ENCODE data around the gene FRMPD4.

Gene FRMPD4

DNA sequence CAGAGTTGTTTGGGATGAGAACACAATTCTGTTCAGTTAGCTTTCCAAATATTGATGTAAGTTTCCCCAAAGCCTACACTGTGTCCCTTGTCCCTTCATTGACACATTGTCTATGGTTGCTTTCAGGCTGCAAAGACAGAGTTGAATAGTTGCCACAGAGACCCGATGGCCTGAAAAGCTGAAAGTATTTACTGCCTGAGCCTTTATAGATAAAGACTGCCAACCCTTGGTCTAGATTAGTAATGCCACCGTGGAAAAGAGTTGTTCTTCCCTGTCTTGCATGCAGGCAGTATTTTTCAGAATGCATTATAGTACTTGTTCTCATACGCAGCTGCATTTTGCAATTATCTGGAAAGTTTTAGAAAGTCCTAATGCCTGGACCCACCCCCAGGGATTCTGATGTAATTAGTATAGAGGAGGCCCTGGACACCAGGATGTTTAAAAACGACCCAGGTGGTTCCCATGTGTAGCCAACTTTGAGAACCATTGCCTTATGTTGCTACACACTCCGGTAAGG, 180.8 kb downstream of the FRMPD4 start:
- H3K9ac ChIP-seq (ENCODE audit: low read length), result no peak overlapping the region
- H3K27ac ChIP-seq (ENCODE audit: low read depth, low read length, poor library complexity, severe bottlenecking), result no peak overlapping the region
- no peaks in the 10 kb centered on the region for H4K20me1 ChIP-seq (ENCODE audit: insufficient read depth, low read length)
- H2AFZ ChIP-seq (ENCODE audit: low read length), result no peak overlapping the region
- H3K36me3 ChIP-seq (ENCODE audit: insufficient read depth, low read length), result no peaks in the 10 kb centered on the region
- TF ChIP-seq, protein P1, sequence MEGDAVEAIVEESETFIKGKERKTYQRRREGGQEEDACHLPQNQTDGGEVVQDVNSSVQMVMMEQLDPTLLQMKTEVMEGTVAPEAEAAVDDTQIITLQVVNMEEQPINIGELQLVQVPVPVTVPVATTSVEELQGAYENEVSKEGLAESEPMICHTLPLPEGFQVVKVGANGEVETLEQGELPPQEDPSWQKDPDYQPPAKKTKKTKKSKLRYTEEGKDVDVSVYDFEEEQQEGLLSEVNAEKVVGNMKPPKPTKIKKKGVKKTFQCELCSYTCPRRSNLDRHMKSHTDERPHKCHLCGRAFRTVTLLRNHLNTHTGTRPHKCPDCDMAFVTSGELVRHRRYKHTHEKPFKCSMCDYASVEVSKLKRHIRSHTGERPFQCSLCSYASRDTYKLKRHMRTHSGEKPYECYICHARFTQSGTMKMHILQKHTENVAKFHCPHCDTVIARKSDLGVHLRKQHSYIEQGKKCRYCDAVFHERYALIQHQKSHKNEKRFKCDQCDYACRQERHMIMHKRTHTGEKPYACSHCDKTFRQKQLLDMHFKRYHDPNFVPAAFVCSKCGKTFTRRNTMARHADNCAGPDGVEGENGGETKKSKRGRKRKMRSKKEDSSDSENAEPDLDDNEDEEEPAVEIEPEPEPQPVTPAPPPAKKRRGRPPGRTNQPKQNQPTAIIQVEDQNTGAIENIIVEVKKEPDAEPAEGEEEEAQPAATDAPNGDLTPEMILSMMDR (IDR thresholded peaks at IDR 0.05; ENCODE audit: low read length), result no peak
- TF ChIP-seq EZH2 (IDR thresholded peaks at IDR 0.05; ENCODE audit: borderline replicate concordance, low read length), result no peak
- H3K4me1 ChIP-seq (ENCODE audit: insufficient read depth, low read length, severe bottlenecking), result no peaks in the 10 kb centered on the region
- H3K9me2 ChIP-seq (ENCODE audit: low read depth, low read length), result no peaks in the 10 kb centered on the region
- H3K79me2 ChIP-seq (ENCODE audit: insufficient read depth, low read length), result no peaks in the 10 kb centered on the region
- no peak overlapping the region for H3K4me2 ChIP-seq (ENCODE audit: low read length)
- H3K9me3 ChIP-seq (ENCODE audit: low read length), result no peaks in the 10 kb centered on the region
- H3K4me3 ChIP-seq (ENCODE audit: low read depth, low read length, poor library complexity, severe bottlenecking), result no peak overlapping the region
- H3K27me3 ChIP-seq (ENCODE audit: insufficient read depth, low read length), result no peaks in the 10 kb centered on the region
- H3F3A ChIP-seq (ENCODE audit: insufficient read depth, low read length), result no peaks in the 10 kb centered on the region

DNA sequence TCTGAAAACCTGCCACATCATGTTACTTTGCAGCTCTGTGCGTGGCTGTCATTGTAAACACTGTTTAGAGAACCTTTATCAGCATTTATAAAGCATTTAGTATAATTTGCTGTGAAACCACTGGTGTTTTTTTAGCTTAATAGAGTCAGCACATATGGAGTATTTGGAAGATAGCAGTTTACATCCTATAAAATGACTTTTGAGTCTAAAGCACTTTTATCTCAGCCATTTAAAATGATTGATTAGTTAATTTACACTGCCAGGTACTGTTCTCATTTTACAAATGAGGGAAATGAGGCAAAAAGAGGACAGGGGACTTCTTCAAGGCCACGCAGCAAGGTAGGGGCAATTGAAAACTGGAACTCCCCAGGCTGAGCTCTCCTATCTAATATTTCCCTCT, 181.7 kb downstream of the FRMPD4 start:
- TF ChIP-seq, protein P1 (IDR thresholded peaks at IDR 0.05; ENCODE audit: low read length), result no peak
- no peak for TF ChIP-seq EZH2 (IDR thresholded peaks at IDR 0.05; ENCODE audit: borderline replicate concordance, low read length)
- Histone ChIP-seq H3K79me2 (ENCODE audit: insufficient read depth, low read length) (no peaks in the 10 kb centered on the region), H3F3A (ENCODE audit: insufficient read depth, low read length) (no peaks in the 10 kb centered on the region), H3K4me1 (ENCODE audit: insufficient read depth, low read length, severe bottlenecking) (no peaks in the 10 kb centered on the region), H3K27me3 (ENCODE audit: insufficient read depth, low read length) (no peaks in the 10 kb centered on the region), H3K9ac (ENCODE audit: low read length) (no peak overlapping the region), H4K20me1 (ENCODE audit: insufficient read depth, low read length) (no peaks in the 10 kb centered on the region), H3K4me2 (ENCODE audit: low read length) (no peak overlapping the region), H3K36me3 (ENCODE audit: insufficient read depth, low read length) (no peaks in the 10 kb centered on the region), H3K9me2 (ENCODE audit: low read depth, low read length) (no peaks in the 10 kb centered on the region), H2AFZ (ENCODE audit: low read length) (no peak overlapping the region), H3K4me3 (ENCODE audit: low read depth, low read length, poor library complexity, severe bottlenecking) (no peak overlapping the region), H3K27ac (ENCODE audit: low read depth, low read length, poor library complexity, severe bottlenecking) (no peak overlapping the region), H3K9me3 (ENCODE audit: low read length) (no peaks in the 10 kb centered on the region)

DNA sequence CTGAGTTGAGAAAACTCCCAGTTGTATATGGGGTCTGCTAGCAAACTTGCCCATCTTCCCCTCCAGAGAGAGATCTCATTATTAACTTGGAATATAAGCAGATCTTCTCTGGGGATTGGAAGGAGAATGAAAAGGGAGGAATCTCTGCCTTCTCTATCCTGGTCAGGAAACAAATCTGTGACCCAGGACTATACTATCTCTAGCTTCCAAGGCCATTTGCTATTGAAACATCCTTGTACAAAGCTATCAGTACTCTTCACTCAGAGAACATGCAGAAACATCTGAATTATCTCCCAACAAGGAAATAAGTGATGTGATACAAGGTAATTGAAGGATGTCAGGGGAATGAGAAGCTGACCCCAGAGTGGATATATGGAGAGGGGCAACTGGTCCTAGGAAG, 183.8 kb downstream of the FRMPD4 start:
- Histone ChIP-seq H3K9me3 (ENCODE audit: low read length) (no peaks in the 10 kb centered on the region), H3K36me3 (ENCODE audit: insufficient read depth, low read length) (no peaks in the 10 kb centered on the region), H3K4me2 (ENCODE audit: low read length) (no peak overlapping the region), H3K9me2 (ENCODE audit: low read depth, low read length) (no peaks in the 10 kb centered on the region), H3K9ac (ENCODE audit: low read length) (no peak overlapping the region), H3K27me3 (ENCODE audit: insufficient read depth, low read length) (no peaks in the 10 kb centered on the region), H2AFZ (ENCODE audit: low read length) (no peak overlapping the region), H3F3A (ENCODE audit: insufficient read depth, low read length) (no peaks in the 10 kb centered on the region), H3K79me2 (ENCODE audit: insufficient read depth, low read length) (no peaks in the 10 kb centered on the region), H3K4me1 (ENCODE audit: insufficient read depth, low read length, severe bottlenecking) (no peaks in the 10 kb centered on the region), H3K27ac (ENCODE audit: low read depth, low read length, poor library complexity, severe bottlenecking) (no peak overlapping the region), H4K20me1 (ENCODE audit: insufficient read depth, low read length) (no peaks in the 10 kb centered on the region), H3K4me3 (ENCODE audit: low read depth, low read length, poor library complexity, severe bottlenecking) (no peak overlapping the region)
- no peak for TF ChIP-seq EZH2 (IDR thresholded peaks at IDR 0.05; ENCODE audit: borderline replicate concordance, low read length)
- TF ChIP-seq, protein P1 (IDR thresholded peaks at IDR 0.05; ENCODE audit: low read length), result no peak
